ENCODE data around the gene NUP98. TPM values are rescaled to one million over a fixed set of nuclear protein-coding genes. Genes with fewer than 3 reads are reported as not detected.

The NUP98 gene
- polyA plus RNA-seq, 3 donors: 19.6 to 76.2 (median 28.5) TPM

DNA sequence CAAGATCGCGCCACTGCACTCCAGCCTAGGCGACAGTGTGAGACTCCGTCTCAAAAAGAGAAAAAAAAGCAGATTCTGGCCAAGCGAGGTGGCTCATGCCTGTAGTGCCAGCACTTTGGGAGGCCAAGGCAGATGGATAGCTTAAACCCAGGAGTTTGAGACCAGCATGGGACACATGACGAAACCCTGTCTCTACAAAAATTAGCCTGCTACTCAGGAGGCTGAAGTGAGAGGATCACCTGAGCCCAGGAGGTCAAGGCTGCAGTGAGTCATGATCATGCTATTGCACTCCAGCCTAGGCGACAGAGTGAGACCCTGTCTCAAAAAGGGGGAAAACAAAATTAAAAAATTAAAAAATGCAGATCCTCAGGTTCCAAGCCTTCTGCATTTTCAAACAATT is 25.0 kb upstream of the NUP98 start:
- TF ChIP-seq CTCF (IDR thresholded peaks at IDR 0.05): no peak
- no peak overlapping the region for H3K9ac ChIP-seq (ENCODE audit: insufficient read depth, low read length, poor library complexity, severe bottlenecking)
- Mint-ChIP-seq H3K9me3 (peaks cover 0 to 3% (median 0%) of the 10 kb centered on the region in 7 donors), H3K36me3 (peaks cover 22 to 28% of the 10 kb centered on the region in 2 donors), H3K4me1 (peaks cover 40% of the 10 kb centered on the region), H3K4me3 (no peak overlapping the region), H3K27me3 (ENCODE audit: low read depth in 3 of 3) (no peaks in the 10 kb centered on the region), H3K27ac (no peak overlapping the region)
- no peaks in the 10 kb centered on the region for H3K27me3 ChIP-seq (ENCODE audit: control insufficient read depth in 2 of 2, insufficient read depth in 2 of 2, low read length in 2 of 2)
- intact Hi-C loops (cut with micrococcal nuclease): no loop called here
- H3K9me3 ChIP-seq (replicated peaks in 1 of 2; ENCODE audit: control insufficient read depth in 1 of 2, insufficient read depth in 1 of 2, low read length in 2 of 2): no peaks in the 10 kb centered on the region
- DNase-seq: no peak
- WGBS (ENCODE audit: insufficient coverage): 98% methylated on average over 6 of the region's 7 CpGs
- H2AFZ ChIP-seq (ENCODE audit: insufficient read depth, low read depth, low read length, poor library complexity, severe bottlenecking): no peak overlapping the region
- H3K4me3 ChIP-seq (replicated peaks in 1 of 3; ENCODE audit: low read depth in 2 of 3, low read length in 3 of 3): no peak overlapping the region
- H3K36me3 ChIP-seq (replicated peaks in 1 of 2; ENCODE audit: control insufficient read depth in 1 of 2, insufficient read depth in 2 of 2, low read length in 2 of 2): peaks cover 21 to 23% of the 10 kb centered on the region in 2 donors
- peaks cover 19 to 30% of the 10 kb centered on the region in 2 donors for H3K4me1 ChIP-seq (ENCODE audit: control insufficient read depth in 1 of 2, insufficient read depth in 2 of 2, low read length in 2 of 2)
- peaks cover 34% of the 10 kb centered on the region for H4K20me1 ChIP-seq (ENCODE audit: insufficient read depth, low read length)
- H3K4me2 ChIP-seq (replicated peaks; ENCODE audit: extremely low read depth, low read length, poor library complexity, severe bottlenecking): no peak overlapping the region
- peaks cover 31% of the 10 kb centered on the region for H3K79me2 ChIP-seq (ENCODE audit: insufficient read depth, low read length)
- H3K27ac ChIP-seq (ENCODE audit: low read depth in 1 of 2, low read length in 2 of 2): no peak overlapping the region

- Histone ChIP-seq H3K4me3 (replicated peaks in 1 of 3; ENCODE audit: low read depth in 2 of 3, low read length in 3 of 3) (no peak overlapping the region), H2AFZ (ENCODE audit: insufficient read depth, low read depth, low read length, poor library complexity, severe bottlenecking) (no peak overlapping the region), H3K79me2 (ENCODE audit: insufficient read depth, low read length) (peaks cover 17% of the 10 kb centered on the region), H3K27me3 (ENCODE audit: control insufficient read depth in 2 of 2, insufficient read depth in 2 of 2, low read length in 2 of 2) (no peaks in the 10 kb centered on the region), H3K4me2 (replicated peaks; ENCODE audit: extremely low read depth, low read length, poor library complexity, severe bottlenecking) (no peak overlapping the region), H3K27ac (ENCODE audit: low read depth in 1 of 2, low read length in 2 of 2) (no peak overlapping the region), H3K9me3 (replicated peaks in 1 of 2; ENCODE audit: control insufficient read depth in 1 of 2, insufficient read depth in 1 of 2, low read length in 2 of 2) (no peaks in the 10 kb centered on the region), H3K9ac (ENCODE audit: insufficient read depth, low read length, poor library complexity, severe bottlenecking) (no peak overlapping the region), H3K4me1 (ENCODE audit: control insufficient read depth in 1 of 2, insufficient read depth in 2 of 2, low read length in 2 of 2) (peaks cover 15 to 17% of the 10 kb centered on the region in 2 donors), H4K20me1 (ENCODE audit: insufficient read depth, low read length) (peaks cover 21% of the 10 kb centered on the region), H3K36me3 (replicated peaks in 1 of 2; ENCODE audit: control insufficient read depth in 1 of 2, insufficient read depth in 2 of 2, low read length in 2 of 2) (peaks cover 8 to 10% of the 10 kb centered on the region in 2 donors)
- 100% methylated on average over 1 of the region's 2 CpGs for WGBS (ENCODE audit: insufficient coverage)
- H3K4me3 Mint-ChIP-seq: no peak overlapping the region
- intact Hi-C loops (cut with micrococcal nuclease): no loop called here
- H3K36me3 Mint-ChIP-seq: peaks cover 11 to 14% of the 10 kb centered on the region in 2 donors
- H3K9me3 Mint-ChIP-seq: peaks cover 0 to 3% (median 0%) of the 10 kb centered on the region in 7 donors
- DNase-seq: no peak
- peak overlapping the region in 1 of 7 donors; percentile 7 for H3K27ac Mint-ChIP-seq
- H3K4me1 Mint-ChIP-seq: peaks cover 28% of the 10 kb centered on the region
- no peak for TF ChIP-seq CTCF (IDR thresholded peaks at IDR 0.05)
- H3K27me3 Mint-ChIP-seq (ENCODE audit: low read depth in 3 of 3): no peaks in the 10 kb centered on the region
These were observed 23.6 kb upstream of the NUP98 start for GRCh38 chr11:3820971-3821370.

Data from CD14-positive monocyte (primary cell).